HepG2 (cell line): ENCODE results near the gene FAM184B. TPM values are rescaled to one million over a fixed set of nuclear protein-coding genes. Genes with fewer than 3 reads are reported as not detected.

ENCODE experiments used
- AGO2 ChIP-seq: fragments of 200-400 bp; formaldehyde crosslinking; optimal IDR thresholded peaks from 2 replicates; pipeline ENCODE3; 2017; ENCODE audit warnings: mild to moderate bottlenecking, low read depth, low read length, moderate library complexity
- ASH2L ChIP-seq: fragments of 300-600, 200-600 bp; sonication (generic); IDR thresholded peaks from 2 replicates; pipeline ENCODE4 v1.7.0; 2017; ENCODE audit warnings: low read depth, mild to moderate bottlenecking, moderate library complexity, mixed read lengths, low read length; ENCODE audit not compliant: insufficient read length
- IKZF4 ChIP-seq: sonication (generic); formaldehyde crosslinking; IDR thresholded peaks from 2 replicates; pipeline ENCODE4 v1.5.1; 2020; ENCODE audit warnings: borderline replicate concordance, mild to moderate bottlenecking, low read depth, missing genetic modification reagents; ENCODE audit errors: not compliant biosample characterization
- MIXL1 ChIP-seq: IDR thresholded peaks from 2 replicates; pipeline ENCODE4 v1.6.1; 2016
- MLLT10 ChIP-seq: sonication (generic); formaldehyde crosslinking; IDR thresholded peaks from 2 replicates; pipeline ENCODE4 v1.4.0; 2020; ENCODE audit warnings: missing genetic modification reagents
- MYPOP ChIP-seq: sonication (generic); formaldehyde crosslinking; IDR thresholded peaks from 2 replicates; pipeline ENCODE4 v1.8.1; 2023; ENCODE audit warnings: mild to moderate bottlenecking, moderate library complexity, missing genetic modification reagents
- NCOR1 ChIP-seq: fragments of 200-600 bp; sonication (generic); IDR thresholded peaks from 2 replicates; pipeline ENCODE4 v1.7.0; 2017; ENCODE audit warnings: antibody characterized with exemption, low read length, borderline replicate concordance
- POLR2AphosphoS2 ChIP-seq: IDR thresholded peaks from 2 replicates; pipeline ENCODE4 v1.6.1; 2011; ENCODE audit warnings: low read depth, low read length, improper control_type of control experiment
- REL ChIP-seq: sonication (generic); formaldehyde crosslinking; conservative IDR thresholded peaks from 2 replicates; pipeline ENCODE4 v1.8.0; 2022; ENCODE audit warnings: mild to moderate bottlenecking, missing genetic modification reagents, moderate library complexity
- SIN3A ChIP-seq: IDR thresholded peaks from 2 replicates; pipeline ENCODE4 v1.6.1; 2011; ENCODE audit warnings: low read depth, mild to moderate bottlenecking, control low read depth, low read length, borderline replicate concordance
- SNAPC5 ChIP-seq: sonication (generic); formaldehyde crosslinking; IDR thresholded peaks from 2 replicates; pipeline ENCODE4 v1.8.1; 2023; ENCODE audit warnings: mild to moderate bottlenecking, missing genetic modification reagents, borderline replicate concordance
- SOX6 ChIP-seq, 2 experiments: fragments of 450-650 bp in 1 of 2; sonication (generic) in 1 of 2; formaldehyde crosslinking in 1 of 2; IDR thresholded peaks; 2 replicates each; pipeline versions ENCODE4 v1.4.0 to v1.6.1; 2017 to 2020; ENCODE audit warnings: antibody characterized with exemption in 1 of 2, mild to moderate bottlenecking in 1 of 2, missing genetic modification reagents in 1 of 2
- SPEN ChIP-seq: sonication (generic); formaldehyde crosslinking; IDR thresholded peaks from 2 replicates; pipeline ENCODE4 v1.5.1; 2020; ENCODE audit warnings: low read depth, mild to moderate bottlenecking, missing genetic modification reagents
- SRSF1 ChIP-seq: fragments of 200-400 bp; formaldehyde crosslinking; optimal IDR thresholded peaks from 2 replicates; pipeline ENCODE3; 2017; ENCODE audit warnings: mild to moderate bottlenecking, low read depth, low read length, moderate library complexity
- TAF15 ChIP-seq: fragments of 200-400 bp; formaldehyde crosslinking; IDR thresholded peaks from one replicate; pipeline ENCODE4 v1.6.1; 2018; ENCODE audit warnings: mild to moderate bottlenecking, low read depth, low read length; ENCODE audit not compliant: poor library complexity, severe bottlenecking
- ZFP62 ChIP-seq: sonication (generic); formaldehyde crosslinking; IDR thresholded peaks from 2 replicates; pipeline ENCODE4 v1.4.0; 2020; ENCODE audit warnings: missing genetic modification reagents
- ZNF101 ChIP-seq: sonication (generic); formaldehyde crosslinking; IDR thresholded peaks from 2 replicates; pipeline ENCODE4 v1.4.0; 2020; ENCODE audit warnings: mild to moderate bottlenecking, low read depth, missing genetic modification reagents, borderline replicate concordance
- ZNF709 ChIP-seq: sonication (generic); formaldehyde crosslinking; IDR thresholded peaks from 2 replicates; pipeline ENCODE4 v1.5.0; 2020; ENCODE audit warnings: mild to moderate bottlenecking, missing genetic modification reagents
- ZSCAN25 ChIP-seq: sonication (generic); formaldehyde crosslinking; IDR thresholded peaks from 2 replicates; pipeline ENCODE4 v1.8.0; 2022; ENCODE audit warnings: mild to moderate bottlenecking, missing genetic modification reagents
- polyA plus RNA-seq, 8 experiments: library from polyadenylated mRNA; depleted of rRNA in 3 of 8; stranded (reverse) in 7 of 8; unstranded in 1 of 8; fragments of >200 nt; fragmentation: Illumina TruSeq in 4 of 8; extraction: Trizol in 4 of 8; gene quantifications; 2 replicates each; pipeline versions ENCODE4 v1.2.1 to v1.2.3, GENCODE V29; 2011 to 2016; ENCODE audit warnings: low read depth in 4 of 8, missing spikeins in 1 of 8, mixed read lengths in 1 of 8; ENCODE audit not compliant: insufficient read depth in 1 of 8
- total RNA-seq, 5 experiments: library from RNA; depleted of rRNA; stranded (reverse); fragments of >200 nt; fragmentation: Illumina TruSeq; extraction: Trizol; gene quantifications; 2 replicates each; pipeline ENCODE4 v1.2.3, GENCODE V29; 2016; ENCODE audit warnings: low read depth in 1 of 5
- TF ChIP-seq, protein P1 (sequence below): sonication (generic); formaldehyde crosslinking; conservative IDR thresholded peaks from 2 replicates; pipeline ENCODE4 v1.4.0; 2020; ENCODE audit warnings: missing genetic modification reagents
- TF ChIP-seq, protein P2 (sequence below): sonication (generic); formaldehyde crosslinking; IDR thresholded peaks from 2 replicates; pipeline ENCODE4 v1.8.1; 2023; ENCODE audit warnings: missing genetic modification reagents, mild to moderate bottlenecking, borderline replicate concordance
- TF ChIP-seq, protein P3 (sequence below): sonication (generic); formaldehyde crosslinking; IDR thresholded peaks from 2 replicates; pipeline ENCODE4 v1.9.0; 2021; ENCODE audit warnings: missing genetic modification reagents, mild to moderate bottlenecking, borderline replicate concordance

The FAM184B gene
- total and polyA plus RNA-seq, 2 of the 13 experiments (the other 11 are each of a cell fraction or from before 2014, with no cell fraction given), result not detected

GRCh38 chr4:17810260-17811077 is 29.0 kb upstream of the FAM184B start, which contains the start of the genes DCAF16 and NCAPG (continued):
- TF ChIP-seq, protein P1, sequence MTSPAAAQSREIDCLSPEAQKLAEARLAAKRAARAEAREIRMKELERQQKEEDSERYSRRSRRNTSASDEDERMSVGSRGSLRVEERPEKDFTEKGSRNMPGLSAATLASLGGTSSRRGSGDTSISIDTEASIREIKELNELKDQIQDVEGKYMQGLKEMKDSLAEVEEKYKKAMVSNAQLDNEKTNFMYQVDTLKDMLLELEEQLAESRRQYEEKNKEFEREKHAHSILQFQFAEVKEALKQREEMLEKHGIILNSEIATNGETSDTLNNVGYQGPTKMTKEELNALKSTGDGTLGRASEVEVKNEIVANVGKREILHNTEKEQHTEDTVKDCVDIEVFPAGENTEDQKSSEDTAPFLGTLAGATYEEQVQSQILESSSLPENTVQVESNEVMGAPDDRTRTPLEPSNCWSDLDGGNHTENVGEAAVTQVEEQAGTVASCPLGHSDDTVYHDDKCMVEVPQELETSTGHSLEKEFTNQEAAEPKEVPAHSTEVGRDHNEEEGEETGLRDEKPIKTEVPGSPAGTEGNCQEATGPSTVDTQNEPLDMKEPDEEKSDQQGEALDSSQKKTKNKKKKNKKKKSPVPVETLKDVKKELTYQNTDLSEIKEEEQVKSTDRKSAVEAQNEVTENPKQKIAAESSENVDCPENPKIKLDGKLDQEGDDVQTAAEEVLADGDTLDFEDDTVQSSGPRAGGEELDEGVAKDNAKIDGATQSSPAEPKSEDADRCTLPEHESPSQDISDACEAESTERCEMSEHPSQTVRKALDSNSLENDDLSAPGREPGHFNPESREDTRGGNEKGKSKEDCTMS (CRISPR knock-in tag), result no peak
- no peak for TF ChIP-seq ZNF101 (CRISPR knock-in tag)
- no peak for TF ChIP-seq MIXL1 (CRISPR knock-in tag)
- no peak for TF ChIP-seq POLR2AphosphoS2
- TF ChIP-seq ZFP62 (CRISPR knock-in tag), result no peak
- no peak for TF ChIP-seq MLLT10 (CRISPR knock-in tag)
- TF ChIP-seq SPEN (CRISPR knock-in tag), result peak; percentile 97; the same call in 1 of the 2 replicates
- TF ChIP-seq, protein P2, sequence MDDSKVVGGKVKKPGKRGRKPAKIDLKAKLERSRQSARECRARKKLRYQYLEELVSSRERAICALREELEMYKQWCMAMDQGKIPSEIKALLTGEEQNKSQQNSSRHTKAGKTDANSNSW, result peak; percentile 59; the same call in 1 of the 2 replicates
- TF ChIP-seq SRSF1, result peak; percentile 20
- TF ChIP-seq, protein P3, sequence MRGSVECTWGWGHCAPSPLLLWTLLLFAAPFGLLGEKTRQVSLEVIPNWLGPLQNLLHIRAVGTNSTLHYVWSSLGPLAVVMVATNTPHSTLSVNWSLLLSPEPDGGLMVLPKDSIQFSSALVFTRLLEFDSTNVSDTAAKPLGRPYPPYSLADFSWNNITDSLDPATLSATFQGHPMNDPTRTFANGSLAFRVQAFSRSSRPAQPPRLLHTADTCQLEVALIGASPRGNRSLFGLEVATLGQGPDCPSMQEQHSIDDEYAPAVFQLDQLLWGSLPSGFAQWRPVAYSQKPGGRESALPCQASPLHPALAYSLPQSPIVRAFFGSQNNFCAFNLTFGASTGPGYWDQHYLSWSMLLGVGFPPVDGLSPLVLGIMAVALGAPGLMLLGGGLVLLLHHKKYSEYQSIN (CRISPR knock-in tag), result no peak
- peak; percentile 100 for TF ChIP-seq SIN3A
- TF ChIP-seq SOX6 (IDR thresholded peaks at IDR 0.05), result no peak
- TF ChIP-seq SOX6 (CRISPR knock-in tag; IDR thresholded peaks at IDR 0.05), result peak; percentile 67
- peak; percentile 67 for TF ChIP-seq ZSCAN25 (CRISPR knock-in tag)
- 0 out of 2 replicates have a peak, but pooled peaks have one; percentile 68 for TF ChIP-seq SNAPC5
- TF ChIP-seq ASH2L, result peak; percentile 94
- peak; percentile 33 for TF ChIP-seq IKZF4 (CRISPR knock-in tag)
- TF ChIP-seq NCOR1, result no peak; the same call in 1 of the 2 replicates
- TF ChIP-seq TAF15, result peak; percentile 21
- peak; percentile 70 for TF ChIP-seq MYPOP (CRISPR knock-in tag)
- TF ChIP-seq ZNF709, result peak; percentile 74; the same call in 1 of the 2 replicates
- peak; percentile 97 for TF ChIP-seq REL (CRISPR knock-in tag)
- peak; percentile 37 for TF ChIP-seq AGO2
